Right atrium auricular region (tissue), 2 donors: ENCODE measurements around the gene NKAIN4. TPM values are rescaled to one million over a fixed set of nuclear protein-coding genes. Genes with fewer than 3 reads are reported as not detected.

Source experiments
- DNase-seq: peaks from one replicate; pipeline ENCODE4 v3.0.0-alpha.2; 2019; ENCODE audit warnings: low spot score
- H3K27ac ChIP-seq, 2 donors: fragments of 200-600 bp; sonication (generic); 1 replicate in 1 of 2; 2 replicates in 1 of 2; pipeline ENCODE4 v1.5.1; 2016 to 2019
- H3K27me3 ChIP-seq, 2 donors: fragments of 200-600 bp; sonication (generic); one replicate each; pipeline versions ENCODE4 v1.5.1 to v1.6.0; 2017 to 2019
- H3K36me3 ChIP-seq: fragments of 200-600 bp; sonication (generic); one replicate; pipeline ENCODE4 v1.5.1; 2016
- H3K4me1 ChIP-seq, 2 donors: fragments of 200-600 bp; sonication (generic); one replicate each; pipeline versions ENCODE4 v1.5.1 to v1.6.0; 2017 to 2019
- H3K4me3 ChIP-seq, 2 donors: fragments of 200-600 bp; sonication (generic); 1 replicate in 1 of 2; 2 replicates in 1 of 2; pipeline ENCODE4 v1.5.1; 2017 to 2019; ENCODE audit warnings: mild to moderate bottlenecking in 1 of 2, moderate library complexity in 1 of 2
- H3K9me3 ChIP-seq, 2 donors: fragments of 200-600 bp; sonication (generic); one replicate each; pipeline ENCODE4 v1.5.1; 2019
- CTCF ChIP-seq, 2 donors: fragments of 200-600 bp; sonication (generic); IDR thresholded peaks; one replicate each; pipeline ENCODE4 v1.5.1; 2019; ENCODE audit warnings: antibody characterized with exemption in 2 of 2
- total RNA-seq, 2 donors: library from RNA; depleted of rRNA; stranded (reverse); fragments of >200 nt; gene quantifications; one replicate each; pipeline ENCODE4 v1.1.0, GENCODE V29; 2016

The NKAIN4 gene
- total RNA-seq, 2 donors from 2014 or later = not detected

GRCh38 chr20:63210011-63210605 is 44.2 kb downstream of the NKAIN4 start:
- TF ChIP-seq CTCF (IDR thresholded peaks at IDR 0.05) = no peak
- H3K9me3 ChIP-seq = no peaks in the 10 kb centered on the region
- peaks cover 80% of the 10 kb centered on the region for H3K36me3 ChIP-seq
- DNase-seq = no peak
- no peaks in the 10 kb centered on the region for H3K27me3 ChIP-seq
- H3K4me3 ChIP-seq = no peak overlapping the region
- peaks cover 0 to 55% of the 10 kb centered on the region in 2 donors for H3K4me1 ChIP-seq
- no peak overlapping the region for H3K27ac ChIP-seq

GRCh38 chr20:63208346-63208909 is 45.8 kb downstream of the NKAIN4 start:
- peaks cover 87% of the 10 kb centered on the region for H3K36me3 ChIP-seq

GRCh38 chr20:63206878-63207277 is 47.4 kb downstream of the NKAIN4 start:
- TF ChIP-seq CTCF (IDR thresholded peaks at IDR 0.05) = no peak
- no peak for DNase-seq

More at GRCh38 chr20:63208346-63208909, 45.8 kb downstream of the NKAIN4 start:
- H3K9me3 ChIP-seq = no peaks in the 10 kb centered on the region
- no peak for DNase-seq
- H3K4me3 ChIP-seq = no peak overlapping the region
- no peaks in the 10 kb centered on the region for H3K27me3 ChIP-seq
- H3K4me1 ChIP-seq = peaks cover 0 to 39% of the 10 kb centered on the region in 2 donors
- H3K27ac ChIP-seq = no peak overlapping the region
- TF ChIP-seq CTCF (IDR thresholded peaks at IDR 0.05) = no peak

GRCh38 chr20:63205896-63206295 is 48.4 kb downstream of the NKAIN4 start:
- peaks cover 0 to 19% of the 10 kb centered on the region in 2 donors for H3K4me1 ChIP-seq
- no peaks in the 10 kb centered on the region for H3K9me3 ChIP-seq
- H3K27me3 ChIP-seq = no peaks in the 10 kb centered on the region
- H3K36me3 ChIP-seq = peaks cover 87% of the 10 kb centered on the region
- H3K27ac ChIP-seq = no peak overlapping the region
- no peak for DNase-seq
- TF ChIP-seq CTCF (IDR thresholded peaks at IDR 0.05) = no peak
- no peak overlapping the region for H3K4me3 ChIP-seq

More at GRCh38 chr20:63206878-63207277, 47.4 kb downstream of the NKAIN4 start:
- Histone ChIP-seq H3K4me1 (peaks cover 0 to 25% of the 10 kb centered on the region in 2 donors), H3K27me3 (no peaks in the 10 kb centered on the region), H3K4me3 (no peak overlapping the region), H3K36me3 (peaks cover 87% of the 10 kb centered on the region), H3K27ac (no peak overlapping the region), H3K9me3 (no peaks in the 10 kb centered on the region)

- TF ChIP-seq CTCF (IDR thresholded peaks at IDR 0.05) = no peak
- peaks cover 86% of the 10 kb centered on the region for H3K36me3 ChIP-seq
These were observed 49.9 kb downstream of the NKAIN4 start for GRCh38 chr20:63204362-63204761.

More at GRCh38 chr20:63204362-63204761, 49.9 kb downstream of the NKAIN4 start:
- no peak overlapping the region for H3K27ac ChIP-seq
- peaks cover 0 to 6% of the 10 kb centered on the region in 2 donors for H3K4me1 ChIP-seq
- no peaks in the 10 kb centered on the region for H3K9me3 ChIP-seq
- H3K27me3 ChIP-seq = no peaks in the 10 kb centered on the region
- H3K4me3 ChIP-seq = no peak overlapping the region
- no peak for DNase-seq
